Smooth muscle cell (in vitro differentiated cells): ENCODE data around the gene ATP6V0C. TPM values are rescaled to one million over a fixed set of nuclear protein-coding genes. Genes with fewer than 3 reads are reported as not detected.

Source experiments
- DNase-seq: peaks from one replicate; lab custom pipeline; 2025; ENCODE audit not compliant: unreplicated experiment; lab: John Stamatoyannopoulos, UW
- H2AFZ ChIP-seq: fragments of 200-600 bp; sonication (generic); 2 replicates; pipeline ENCODE4 v1.6.0; 2016; ENCODE audit warnings: antibody characterized with exemption, low read depth, mild to moderate bottlenecking
- H3F3A ChIP-seq: fragments of 200-600 bp; sonication (generic); 2 replicates; pipeline ENCODE4 v1.6.0; 2017; ENCODE audit warnings: antibody characterized with exemption, low read depth
- H3K27ac ChIP-seq: fragments of 200-600 bp; sonication (generic); 2 replicates; pipeline ENCODE4 v1.5.1; 2016; ENCODE audit warnings: low read depth, mild to moderate bottlenecking
- H3K27me3 ChIP-seq: fragments of 200-600 bp; sonication (generic); 2 replicates; pipeline ENCODE4 v1.6.1; 2016; ENCODE audit warnings: low read depth, mild to moderate bottlenecking
- H3K36me3 ChIP-seq: fragments of 200-600 bp; sonication (generic); 2 replicates; pipeline ENCODE4 v1.5.1; 2016; ENCODE audit warnings: low read depth
- H3K4me1 ChIP-seq: fragments of 200-600 bp; sonication (generic); 2 replicates; pipeline ENCODE4 v1.5.1; 2016; ENCODE audit warnings: low read depth
- H3K4me2 ChIP-seq: fragments of 200-600 bp; sonication (generic); 2 replicates; pipeline ENCODE4 v1.6.0; 2016; ENCODE audit warnings: mild to moderate bottlenecking
- H3K4me3 ChIP-seq: fragments of 200-600 bp; sonication (generic); 2 replicates; pipeline ENCODE4 v1.5.1; 2016; ENCODE audit warnings: mild to moderate bottlenecking
- H3K79me2 ChIP-seq: fragments of 200-600 bp; sonication (generic); 2 replicates; pipeline ENCODE4 v1.6.0; 2016; ENCODE audit warnings: low read depth, mild to moderate bottlenecking
- H3K9ac ChIP-seq: fragments of 200-600 bp; sonication (generic); 2 replicates; pipeline ENCODE4 v1.6.0; 2016; ENCODE audit warnings: low read depth
- H3K9me3 ChIP-seq: fragments of 200-600 bp; sonication (generic); replicated peaks from 2 replicates; pipeline ENCODE4 v1.5.1; 2016; ENCODE audit warnings: low read depth
- H4K20me1 ChIP-seq: fragments of 200-600 bp; sonication (generic); 2 replicates; pipeline ENCODE4 v1.6.0; 2016; ENCODE audit warnings: low read depth
- CTCF ChIP-seq: fragments of 200-600 bp; sonication (generic); IDR thresholded peaks from 2 replicates; pipeline ENCODE4 v1.5.1; 2017; ENCODE audit warnings: borderline replicate concordance, mild to moderate bottlenecking, antibody characterized with exemption; ENCODE audit not compliant: insufficient read depth, poor library complexity, severe bottlenecking
- WGBS: methylation state at CpG from one replicate; pipeline ENCODE4 v1.1.7; 2016; ENCODE audit warnings: low lambda C conversion rate; 5-methylcytosine and 5-hydroxymethylcytosine counted together
- polyA plus RNA-seq: library from polyadenylated mRNA; unstranded; fragments of >200 nt; fragmentation: Nextera tagmentation; extraction: Ambion mirVana; gene quantifications from 2 replicates; pipeline ENCODE4 v1.2.1, GENCODE V29; 2016
- total RNA-seq: library from RNA; depleted of rRNA; stranded (reverse); fragments of >200 nt; gene quantifications from 2 replicates; pipeline ENCODE4 v1.2.3, GENCODE V29; 2014

ATP6V0C gene
- total and polyA plus RNA-seq, 2 experiments from 2014 or later, result 99.2 to 207 TPM

DNA sequence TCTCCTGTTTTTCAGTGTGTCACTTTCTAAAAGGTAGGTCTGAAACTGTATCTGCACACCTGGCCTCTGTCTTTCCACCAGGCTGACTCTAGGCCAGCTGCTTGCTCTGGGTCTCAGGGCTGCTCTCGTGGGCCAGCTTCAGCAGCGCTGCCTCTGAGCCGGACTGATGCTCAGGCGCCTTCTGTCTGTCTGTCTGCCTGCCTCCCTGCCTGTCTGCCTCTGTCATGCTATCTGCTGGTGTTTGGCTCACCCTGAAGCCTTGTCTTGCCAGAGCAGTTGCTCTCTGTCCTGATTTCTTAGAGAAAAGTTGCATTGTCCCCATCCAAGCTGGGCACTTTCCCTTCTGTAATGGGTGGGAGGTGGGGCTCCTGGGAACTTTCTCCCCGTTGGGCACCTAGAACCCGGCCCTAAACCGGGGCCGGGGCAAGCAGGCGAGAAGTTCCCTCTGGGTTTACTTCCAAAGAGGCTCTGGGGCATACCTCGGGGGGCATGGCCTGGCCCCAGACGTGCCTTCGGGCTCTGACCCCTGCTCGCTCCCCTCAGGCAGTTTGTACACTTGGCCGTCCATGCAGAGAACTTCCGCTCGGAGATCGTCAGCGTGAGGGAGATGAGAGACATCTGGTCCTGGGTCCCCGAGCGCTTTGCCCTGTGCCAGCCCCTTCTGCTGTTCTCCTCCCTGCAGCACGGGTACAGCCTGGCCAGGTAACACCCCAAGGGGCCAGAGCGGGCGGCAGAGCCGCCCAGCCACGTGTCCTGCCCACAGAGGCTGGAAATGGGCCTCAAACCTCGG, 15.9 kb upstream of the ATP6V0C start:
- no peak overlapping the region for H3K4me2 ChIP-seq
- no peak overlapping the region for H2AFZ ChIP-seq
- H3K79me2 ChIP-seq, result no peaks in the 10 kb centered on the region

DNA sequence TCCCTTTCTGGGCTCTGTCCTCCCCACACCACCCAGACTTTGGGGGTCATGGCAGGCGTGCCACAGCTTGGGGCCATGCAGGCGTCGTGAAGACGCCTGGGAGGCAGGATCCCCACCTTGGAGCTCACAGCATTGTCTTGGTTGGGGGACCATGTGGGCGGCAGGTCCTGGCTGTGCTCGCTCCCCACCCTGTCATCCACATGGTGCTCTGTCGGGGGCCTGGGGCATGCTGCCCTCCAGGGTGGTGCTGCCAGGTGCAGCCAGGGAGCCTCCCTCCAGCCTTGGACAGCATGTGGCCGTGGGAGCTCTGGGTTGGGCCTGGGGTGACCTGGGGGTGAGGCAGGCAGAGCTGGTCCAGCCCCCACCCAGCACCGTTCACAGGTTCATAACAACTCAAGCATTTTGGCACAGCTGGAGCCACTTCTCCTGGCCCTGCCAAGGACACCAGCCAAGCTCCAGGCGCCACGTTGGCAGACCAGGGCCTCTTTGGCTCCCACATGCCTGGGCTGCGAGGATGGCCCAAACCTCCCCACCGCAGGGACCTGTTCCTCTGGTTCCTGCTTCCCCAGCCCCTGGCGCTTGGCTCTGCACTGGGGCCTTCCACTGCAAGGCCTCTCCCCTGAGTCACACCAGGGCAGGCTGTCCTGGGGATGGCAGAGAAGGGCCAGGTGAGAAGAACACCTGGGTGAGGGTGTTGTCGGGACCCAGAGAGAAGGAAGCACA, 15.1 kb upstream of the ATP6V0C start:
- no peaks in the 10 kb centered on the region for H3K79me2 ChIP-seq
- H3F3A ChIP-seq, result peaks cover 2% of the 10 kb centered on the region
- no peaks in the 10 kb centered on the region for H3K27me3 ChIP-seq
- H3K9ac ChIP-seq, result no peak overlapping the region
- no peaks in the 10 kb centered on the region for H3K4me1 ChIP-seq
- WGBS, result 94% methylated on average over 15 of the region's 15 CpGs
- no peak overlapping the region for H3K27ac ChIP-seq
- H3K36me3 ChIP-seq, result no peaks in the 10 kb centered on the region
- no peak overlapping the region for H3K4me2 ChIP-seq
- no peaks in the 10 kb centered on the region for H3K9me3 ChIP-seq
- H4K20me1 ChIP-seq, result no peaks in the 10 kb centered on the region
- DNase-seq, result no peak
- no peak overlapping the region for H3K4me3 ChIP-seq
- no peak for TF ChIP-seq CTCF
- H2AFZ ChIP-seq, result no peak overlapping the region

More for the DNA sequence above, 15.9 kb upstream of the ATP6V0C start:
- no peaks in the 10 kb centered on the region for H4K20me1 ChIP-seq
- no peak overlapping the region for H3K4me3 ChIP-seq
- WGBS, result 97% methylated on average over 26 of the region's 26 CpGs
- no peak overlapping the region for H3K9ac ChIP-seq
- TF ChIP-seq CTCF, result no peak
- no peaks in the 10 kb centered on the region for H3K27me3 ChIP-seq
- H3K9me3 ChIP-seq, result no peaks in the 10 kb centered on the region
- no peak for DNase-seq
- H3K36me3 ChIP-seq, result no peaks in the 10 kb centered on the region
- no peak overlapping the region for H3K27ac ChIP-seq
- H3K4me1 ChIP-seq, result no peaks in the 10 kb centered on the region
- H3F3A ChIP-seq, result no peaks in the 10 kb centered on the region

DNA sequence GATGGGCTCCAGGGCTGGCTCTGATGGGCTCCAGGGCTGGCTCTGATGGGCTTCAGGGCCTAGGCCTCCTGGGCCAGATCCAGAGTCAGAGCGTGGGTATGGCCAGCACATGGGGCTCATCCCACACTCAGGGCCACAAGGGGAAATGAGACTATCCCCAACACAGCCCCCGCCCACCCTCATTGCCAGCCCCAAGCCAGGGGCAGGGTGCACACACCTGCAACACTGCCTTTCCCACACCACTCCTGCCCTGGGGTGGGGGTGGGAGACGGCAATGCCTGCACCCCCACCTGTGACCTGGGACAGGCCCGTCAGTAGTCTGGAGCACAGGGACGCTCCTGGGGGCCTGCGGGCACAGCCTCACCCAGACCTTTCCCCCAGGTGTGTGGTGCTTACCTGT, 14.3 kb upstream of the ATP6V0C start:
- no peaks in the 10 kb centered on the region for H3K4me1 ChIP-seq

More for the DNA sequence above, 14.3 kb upstream of the ATP6V0C start:
- Histone ChIP-seq H3K27me3 (no peaks in the 10 kb centered on the region), H3K36me3 (no peaks in the 10 kb centered on the region), H3K27ac (no peak overlapping the region), H3K4me2 (no peak overlapping the region), H3K4me3 (no peak overlapping the region), H4K20me1 (no peaks in the 10 kb centered on the region), H3K9ac (no peak overlapping the region), H2AFZ (no peak overlapping the region), H3K79me2 (no peaks in the 10 kb centered on the region), H3F3A (peaks cover 5% of the 10 kb centered on the region), H3K9me3 (no peaks in the 10 kb centered on the region)
- DNase-seq, result no peak
- TF ChIP-seq CTCF, result no peak
- WGBS, result 91% methylated on average over 5 of the region's 6 CpGs
